HEK293 (cell line): ENCODE measurements around the gene ARHGEF26.

Experiments used
- CTCF ChIA-PET: fragments of 350-600 bp; formaldehyde crosslinking; extraction: SDS; loops from one replicate; lab custom pipeline; 2021; ENCODE audit warnings: antibody characterized with exemption; lab: Yijun Ruan, JAX
- POLR2A ChIA-PET: fragments of 300-600 bp; formaldehyde crosslinking; extraction: SDS; loops from one replicate; lab custom pipeline; 2020; ENCODE audit warnings: antibody characterized with exemption, inconsistent platforms; lab: Yijun Ruan, JAX
- H3K27ac ChIP-seq: fragments of 200-500 bp; sonication (Bioruptor generic); 2 replicates; pipeline ENCODE4 v1.5.1; 2014; ENCODE audit warnings: low read depth, low read length, control low read depth, inconsistent platforms; ENCODE audit errors: extremely low read depth
- H3K36me3 ChIP-seq, 2 experiments: fragments of 200-500 bp in 1 of 2; sonication (Bioruptor generic) in 1 of 2; 1 replicate in 1 of 2; 2 replicates in 1 of 2; pipeline ENCODE4 v1.5.1; 2014 to 2017; ENCODE audit warnings: inconsistent platforms in 2 of 2, low read length in 2 of 2; ENCODE audit not compliant: control insufficient read depth in 2 of 2, insufficient read depth in 1 of 2
- H3K4me1 ChIP-seq: fragments of 200-500 bp; sonication (Bioruptor generic); 2 replicates; pipeline ENCODE4 v1.5.1; 2014; ENCODE audit warnings: mild to moderate bottlenecking, low read length, inconsistent platforms; ENCODE audit not compliant: control insufficient read depth, insufficient read depth
- H3K4me3 ChIP-seq: 2 replicates; pipeline ENCODE4 v1.5.1; 2011; ENCODE audit warnings: low read depth, mild to moderate bottlenecking, control low read depth, low read length, moderate library complexity
- H3K9me3 ChIP-seq: fragments of 200-500 bp; sonication (Bioruptor generic); 2 replicates; pipeline ENCODE4 v1.5.1; 2014; ENCODE audit warnings: low read depth, low read length, inconsistent platforms; ENCODE audit not compliant: control insufficient read depth, insufficient read depth
- GLI2 ChIP-seq: fragments of 450-650 bp; formaldehyde crosslinking; IDR thresholded peaks from 2 replicates; pipeline ENCODE4; 2017; ENCODE audit warnings: missing biosample characterization, missing genetic modification characterization, low read depth, borderline replicate concordance
- KLF9 ChIP-seq: fragments of 450-650 bp; formaldehyde crosslinking; IDR thresholded peaks from 2 replicates; pipeline ENCODE4 v1.5.1; 2016; ENCODE audit warnings: missing biosample characterization, missing genetic modification characterization, low read depth
- ZBTB48 ChIP-seq: fragments of 450-650 bp; formaldehyde crosslinking; IDR thresholded peaks from 2 replicates; pipeline ENCODE4 v1.5.1; 2016; ENCODE audit warnings: missing biosample characterization, missing genetic modification characterization
- ZFP3 ChIP-seq: fragments of 450-650 bp; formaldehyde crosslinking; IDR thresholded peaks from 2 replicates; pipeline ENCODE4 v1.5.1; 2016; ENCODE audit warnings: low read depth, missing biosample characterization, missing genetic modification characterization
- ZIC2 ChIP-seq: fragments of 450-650 bp; formaldehyde crosslinking; IDR thresholded peaks from 2 replicates; pipeline ENCODE4 v1.5.1; 2016; ENCODE audit warnings: missing biosample characterization, missing genetic modification characterization
- ZNF121 ChIP-seq: fragments of 450-650 bp; formaldehyde crosslinking; IDR thresholded peaks from 2 replicates; pipeline ENCODE4 v1.5.1; 2016; ENCODE audit warnings: missing biosample characterization, missing genetic modification characterization
- ZNF133 ChIP-seq: fragments of 450-650 bp; formaldehyde crosslinking; IDR thresholded peaks from 2 replicates; pipeline ENCODE4 v1.5.1; 2016; ENCODE audit warnings: missing biosample characterization, missing genetic modification characterization
- ZNF202 ChIP-seq: fragments of 450-650 bp; formaldehyde crosslinking; IDR thresholded peaks from 2 replicates; pipeline ENCODE4 v1.5.1; 2016; ENCODE audit warnings: missing biosample characterization, missing genetic modification characterization, borderline replicate concordance
- ZNF214 ChIP-seq: fragments of 450-650 bp; formaldehyde crosslinking; IDR thresholded peaks from 2 replicates; pipeline ENCODE4 v1.5.1; 2017; ENCODE audit warnings: missing biosample characterization, mild to moderate bottlenecking, missing genetic modification characterization, borderline replicate concordance
- ZNF239 ChIP-seq: fragments of 450-650 bp; formaldehyde crosslinking; IDR thresholded peaks from 2 replicates; pipeline ENCODE4 v1.5.1; 2016; ENCODE audit warnings: missing biosample characterization, missing genetic modification characterization
- ZNF280D ChIP-seq: fragments of 450-650 bp; formaldehyde crosslinking; IDR thresholded peaks from 2 replicates; pipeline ENCODE4 v1.5.1; 2016; ENCODE audit warnings: missing biosample characterization, missing genetic modification characterization
- ZNF350 ChIP-seq: fragments of 450-650 bp; formaldehyde crosslinking; IDR thresholded peaks from 2 replicates; pipeline ENCODE4 v1.5.0; 2017; ENCODE audit warnings: missing biosample characterization, mild to moderate bottlenecking, missing genetic modification characterization
- ZNF549 ChIP-seq: fragments of 450-650 bp; IDR thresholded peaks from 2 replicates; pipeline ENCODE4 v1.5.1; 2018; ENCODE audit warnings: missing biosample characterization, missing genetic modification characterization, mild to moderate bottlenecking, inconsistent platforms, moderate library complexity
- ZNF558 ChIP-seq: fragments of 450-650 bp; formaldehyde crosslinking; IDR thresholded peaks from 2 replicates; pipeline ENCODE4 v1.5.1; 2016; ENCODE audit warnings: missing biosample characterization, missing genetic modification characterization
- ZNF621 ChIP-seq: fragments of 450-650 bp; formaldehyde crosslinking; IDR thresholded peaks from 2 replicates; pipeline ENCODE4 v1.5.1; 2017; ENCODE audit warnings: missing biosample characterization, missing genetic modification characterization
- ZNF624 ChIP-seq: fragments of 450-650 bp; formaldehyde crosslinking; IDR thresholded peaks from 2 replicates; pipeline ENCODE4 v1.5.1; 2017; ENCODE audit warnings: missing biosample characterization, missing genetic modification characterization
- ZNF626 ChIP-seq: fragments of 450-650 bp; sonication (Bioruptor Pico); formaldehyde crosslinking; IDR thresholded peaks from 2 replicates; pipeline ENCODE4 v1.5.1; 2018; ENCODE audit warnings: missing biosample characterization, missing genetic modification characterization, inconsistent platforms
- ZNF658 ChIP-seq: fragments of 450-650 bp; formaldehyde crosslinking; IDR thresholded peaks from 2 replicates; pipeline ENCODE4; 2016; ENCODE audit warnings: missing biosample characterization, missing genetic modification characterization
- ZNF660 ChIP-seq: fragments of 450-650 bp; IDR thresholded peaks from 2 replicates; pipeline ENCODE4 v1.5.1; 2018; ENCODE audit warnings: missing biosample characterization, mild to moderate bottlenecking, missing genetic modification characterization
- ZNF830 ChIP-seq: fragments of 450-650 bp; IDR thresholded peaks from 2 replicates; pipeline ENCODE4 v1.5.0; 2018; ENCODE audit warnings: missing biosample characterization, missing genetic modification characterization, low read depth, mild to moderate bottlenecking, moderate library complexity
- ZSCAN30 ChIP-seq: fragments of 450-650 bp; IDR thresholded peaks from 2 replicates; pipeline ENCODE4 v1.5.1; 2018; ENCODE audit warnings: missing biosample characterization, mild to moderate bottlenecking, missing genetic modification characterization, moderate library complexity
- TF ChIP-seq, protein P1 (sequence below): fragments of 450-650 bp; formaldehyde crosslinking; IDR thresholded peaks from 2 replicates; pipeline ENCODE4 v1.5.1; 2016; ENCODE audit warnings: missing biosample characterization, missing genetic modification characterization
- TF ChIP-seq, protein P2 (sequence below): fragments of 450-650 bp; formaldehyde crosslinking; IDR thresholded peaks from 2 replicates; pipeline ENCODE4 v1.5.1; 2016; ENCODE audit warnings: missing biosample characterization, missing genetic modification characterization
- TF ChIP-seq, protein P3 (sequence below): fragments of 450-650 bp; formaldehyde crosslinking; IDR thresholded peaks from 2 replicates; pipeline ENCODE4 v1.5.1; 2016; ENCODE audit warnings: missing biosample characterization, missing genetic modification characterization, borderline replicate concordance

Gene ARHGEF26

GRCh38 chr3:154194877-154195276 lies 73.7 kb downstream of the ARHGEF26 start:
- CTCF ChIA-PET: no interaction called here
- TF ChIP-seq ZNF214 (no peak), ZNF549 (tag by site-specific recombination) (no peak), ZIC2 (tag by site-specific recombination) (no peak), ZNF121 (tag by site-specific recombination) (no peak), ZFP3 (tag by site-specific recombination) (no peak), ZNF558 (no peak), ZNF350 (tag by site-specific recombination) (no peak)
- TF ChIP-seq, protein P1, sequence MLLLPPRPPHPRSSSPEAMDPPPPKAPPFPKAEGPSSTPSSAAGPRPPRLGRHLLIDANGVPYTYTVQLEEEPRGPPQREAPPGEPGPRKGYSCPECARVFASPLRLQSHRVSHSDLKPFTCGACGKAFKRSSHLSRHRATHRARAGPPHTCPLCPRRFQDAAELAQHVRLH (tag by site-specific recombination): no peak
- TF ChIP-seq, protein P2, sequence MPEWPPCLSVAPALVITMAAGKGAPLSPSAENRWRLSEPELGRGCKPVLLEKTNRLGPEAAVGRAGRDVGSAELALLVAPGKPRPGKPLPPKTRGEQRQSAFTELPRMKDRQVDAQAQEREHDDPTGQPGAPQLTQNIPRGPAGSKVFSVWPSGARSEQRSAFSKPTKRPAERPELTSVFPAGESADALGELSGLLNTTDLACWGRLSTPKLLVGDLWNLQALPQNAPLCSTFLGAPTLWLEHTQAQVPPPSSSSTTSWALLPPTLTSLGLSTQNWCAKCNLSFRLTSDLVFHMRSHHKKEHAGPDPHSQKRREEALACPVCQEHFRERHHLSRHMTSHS (tag by site-specific recombination): no peak
- H3K4me3 ChIP-seq: no peak overlapping the region

DNA sequence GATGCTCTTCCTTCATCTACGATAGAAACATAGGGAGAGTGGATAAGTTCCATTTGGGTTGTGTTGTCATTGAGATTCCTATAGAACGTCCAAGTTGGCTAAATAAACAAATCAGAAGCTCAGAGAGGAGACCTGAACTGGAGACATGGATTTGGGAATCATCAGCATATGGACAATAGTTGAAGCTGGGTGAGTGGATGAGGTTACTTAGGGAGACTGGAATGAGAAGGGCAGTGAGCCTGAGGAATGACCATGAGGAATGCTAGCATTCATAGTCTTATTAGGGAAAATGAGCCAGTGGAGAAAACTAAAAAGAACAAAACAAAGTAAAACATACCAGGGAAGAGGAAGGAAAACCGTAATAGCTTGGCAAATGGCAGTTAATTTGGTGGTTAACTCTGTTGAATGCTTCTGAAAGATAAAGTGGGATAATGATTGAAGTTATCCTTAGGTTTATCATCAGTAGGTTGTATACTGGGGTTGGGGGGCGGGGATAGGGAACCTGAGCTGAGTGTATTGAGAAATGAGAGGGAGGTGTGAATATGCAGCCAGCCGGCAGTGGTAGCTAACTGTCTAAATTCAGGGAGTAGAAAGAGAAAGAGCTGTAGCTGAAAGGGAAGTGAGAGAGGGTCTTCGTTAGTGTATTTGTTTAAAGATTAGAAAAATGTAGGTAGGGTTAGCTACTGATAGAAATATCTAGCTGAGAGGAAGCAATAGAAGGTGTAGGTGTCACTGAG lies 74.6 kb downstream of the ARHGEF26 start:
- Histone ChIP-seq H3K36me3 (peaks cover 0 to 32% of the 10 kb centered on the region in 2 experiments; a peak in 1 of 3 replicates), H3K4me3 (no peak overlapping the region), H3K27ac (no peak overlapping the region)
- TF ChIP-seq ZNF626: no peak
- no peak for TF ChIP-seq ZNF239
- no peak for TF ChIP-seq ZNF133 (tag by site-specific recombination)
- no peak for TF ChIP-seq ZNF660 (tag by site-specific recombination)
- no peak for TF ChIP-seq ZBTB48
- no peak for TF ChIP-seq ZSCAN30 (tag by site-specific recombination)
- no peak for TF ChIP-seq KLF9 (tag by site-specific recombination)
- TF ChIP-seq, all 188 proteins: peak for 0
- no peaks in the 10 kb centered on the region for H3K4me1 ChIP-seq
- CTCF ChIA-PET: no interaction called here
- POLR2A ChIA-PET: no interaction called here
- no peaks in the 10 kb centered on the region for H3K9me3 ChIP-seq

More at GRCh38 chr3:154194877-154195276, 73.7 kb downstream of the ARHGEF26 start:
- H3K27ac ChIP-seq: no peak overlapping the region
- no peaks in the 10 kb centered on the region for H3K9me3 ChIP-seq
- POLR2A ChIA-PET: no interaction called here
- H3K4me1 ChIP-seq: no peaks in the 10 kb centered on the region
- H3K36me3 ChIP-seq: peaks cover 0 to 32% of the 10 kb centered on the region in 2 experiments; a peak in 1 of 3 replicates

DNA sequence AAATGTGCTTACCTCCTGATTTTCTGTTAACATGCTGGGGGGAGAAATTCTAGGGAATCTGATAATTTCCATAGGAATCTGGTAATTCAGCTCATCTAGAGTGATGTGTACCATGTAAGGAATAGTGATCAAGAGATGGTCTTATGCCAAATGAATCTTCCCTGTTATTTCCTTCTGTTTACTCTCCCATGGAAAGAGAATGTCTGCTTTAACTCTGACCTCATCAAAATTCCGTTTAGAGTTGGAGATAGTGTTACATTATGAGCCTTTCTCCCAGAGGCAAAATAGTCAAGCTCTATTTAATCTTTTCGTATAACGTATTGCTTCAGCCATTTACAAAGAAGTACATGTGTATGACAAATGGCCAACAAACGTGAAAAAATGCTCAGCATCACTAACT lies 76.6 kb downstream of the ARHGEF26 start:
- Histone ChIP-seq H3K36me3 (peaks cover 0 to 24% of the 10 kb centered on the region in 2 experiments; a peak in 1 of 3 replicates), H3K4me3 (no peak overlapping the region), H3K27ac (no peak overlapping the region), H3K9me3 (no peaks in the 10 kb centered on the region), H3K4me1 (no peaks in the 10 kb centered on the region)
- TF ChIP-seq, protein P2 (tag by site-specific recombination): no peak
- TF ChIP-seq, protein P3, sequence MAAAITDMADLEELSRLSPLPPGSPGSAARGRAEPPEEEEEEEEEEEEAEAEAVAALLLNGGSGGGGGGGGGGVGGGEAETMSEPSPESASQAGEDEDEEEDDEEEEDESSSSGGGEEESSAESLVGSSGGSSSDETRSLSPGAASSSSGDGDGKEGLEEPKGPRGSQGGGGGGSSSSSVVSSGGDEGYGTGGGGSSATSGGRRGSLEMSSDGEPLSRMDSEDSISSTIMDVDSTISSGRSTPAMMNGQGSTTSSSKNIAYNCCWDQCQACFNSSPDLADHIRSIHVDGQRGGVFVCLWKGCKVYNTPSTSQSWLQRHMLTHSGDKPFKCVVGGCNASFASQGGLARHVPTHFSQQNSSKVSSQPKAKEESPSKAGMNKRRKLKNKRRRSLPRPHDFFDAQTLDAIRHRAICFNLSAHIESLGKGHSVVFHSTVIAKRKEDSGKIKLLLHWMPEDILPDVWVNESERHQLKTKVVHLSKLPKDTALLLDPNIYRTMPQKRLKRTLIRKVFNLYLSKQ: no peak
- TF ChIP-seq ZNF621 (tag by site-specific recombination) (no peak), ZNF830 (tag by site-specific recombination) (no peak), ZNF202 (tag by site-specific recombination) (no peak), ZNF214 (no peak), ZNF660 (tag by site-specific recombination) (no peak), ZNF280D (tag by site-specific recombination) (no peak), GLI2 (tag by site-specific recombination) (no peak), ZNF658 (tag by site-specific recombination) (no peak), ZNF624 (tag by site-specific recombination) (no peak)
- CTCF ChIA-PET: no interaction called here
- POLR2A ChIA-PET: no interaction called here
